Ascending aorta (tissue), 2 donors: ENCODE results near the gene NINJ2. TPM values are rescaled to one million over a fixed set of nuclear protein-coding genes. Genes with fewer than 3 reads are reported as not detected.

Experiments
- DNase-seq, 2 donors: peaks; one replicate each; pipeline ENCODE4 v3.0.0-alpha.2; 2019; ENCODE audit warnings: low spot score in 2 of 2
- H3K27ac ChIP-seq, 2 donors: fragments of 200-600 bp; sonication (generic); one replicate each; pipeline ENCODE4 v1.5.1; 2016 to 2017; ENCODE audit warnings: mild to moderate bottlenecking in 1 of 2
- H3K27me3 ChIP-seq: fragments of 200-600 bp; sonication (generic); one replicate; pipeline ENCODE4 v1.5.1; 2017
- H3K36me3 ChIP-seq, 2 donors: fragments of 200-600 bp; sonication (generic); one replicate each; pipeline ENCODE4 v1.5.1; 2016
- H3K4me1 ChIP-seq, 2 donors: fragments of 200-600 bp; sonication (generic); one replicate each; pipeline ENCODE4 v1.5.1; 2016 to 2017; ENCODE audit warnings: mild to moderate bottlenecking in 1 of 2
- H3K4me3 ChIP-seq, 2 donors: fragments of 200-600 bp; sonication (generic); one replicate each; pipeline ENCODE4 v1.5.1; 2016 to 2017; ENCODE audit warnings: mild to moderate bottlenecking in 1 of 2
- H3K9me3 ChIP-seq, 2 donors: fragments of 200-600 bp; sonication (generic); one replicate each; pipeline ENCODE4 v1.5.1; 2016
- intact Hi-C: fragments of 100-400 bp; cut with DNase I; formaldehyde crosslinking; loops from one replicate; pipeline ENCODE4 v1.15.1; 2023
- total RNA-seq: library from RNA; depleted of rRNA; stranded (reverse); fragments of >200 nt; gene quantifications from one replicate; pipeline ENCODE4 v1.1.0, GENCODE V29; 2016
- TF ChIP-seq, protein P1 (sequence below), 3 experiments: fragments of 200-600 bp in 2 of 3; fragments of 450-650 bp in 1 of 3; sonication (generic) in 2 of 3; IDR thresholded peaks; one replicate each; pipeline ENCODE4 v1.5.1; 2016 to 2019; ENCODE audit warnings: antibody characterized with exemption in 3 of 3, mild to moderate bottlenecking in 1 of 3, moderate library complexity in 1 of 3

Gene NINJ2
- total RNA-seq, 1 donor from 2014 or later, result 24.1 TPM

DNA sequence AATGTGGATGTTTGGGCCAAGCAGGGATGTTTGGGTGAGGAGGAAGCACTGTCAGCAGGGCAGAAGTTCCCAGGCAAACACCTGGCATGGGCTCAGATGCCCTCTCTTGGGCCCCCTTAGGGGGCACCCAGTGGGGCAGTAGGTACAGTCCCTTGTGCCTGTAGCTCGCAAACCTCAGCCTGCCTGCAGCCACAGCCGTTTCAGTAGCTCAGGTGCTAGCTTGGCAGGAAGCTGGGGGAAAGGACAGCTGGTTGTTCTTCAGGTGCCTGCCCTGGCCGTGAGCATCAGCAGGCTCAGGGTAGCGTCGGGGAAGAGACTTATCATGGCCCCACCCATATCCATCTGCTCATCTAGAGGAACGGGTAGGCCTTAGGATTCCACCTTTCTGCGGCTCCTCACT is 136.0 kb downstream of the NINJ2 start:
- no peaks in the 10 kb centered on the region for H3K4me1 ChIP-seq
- TF ChIP-seq, protein P1, sequence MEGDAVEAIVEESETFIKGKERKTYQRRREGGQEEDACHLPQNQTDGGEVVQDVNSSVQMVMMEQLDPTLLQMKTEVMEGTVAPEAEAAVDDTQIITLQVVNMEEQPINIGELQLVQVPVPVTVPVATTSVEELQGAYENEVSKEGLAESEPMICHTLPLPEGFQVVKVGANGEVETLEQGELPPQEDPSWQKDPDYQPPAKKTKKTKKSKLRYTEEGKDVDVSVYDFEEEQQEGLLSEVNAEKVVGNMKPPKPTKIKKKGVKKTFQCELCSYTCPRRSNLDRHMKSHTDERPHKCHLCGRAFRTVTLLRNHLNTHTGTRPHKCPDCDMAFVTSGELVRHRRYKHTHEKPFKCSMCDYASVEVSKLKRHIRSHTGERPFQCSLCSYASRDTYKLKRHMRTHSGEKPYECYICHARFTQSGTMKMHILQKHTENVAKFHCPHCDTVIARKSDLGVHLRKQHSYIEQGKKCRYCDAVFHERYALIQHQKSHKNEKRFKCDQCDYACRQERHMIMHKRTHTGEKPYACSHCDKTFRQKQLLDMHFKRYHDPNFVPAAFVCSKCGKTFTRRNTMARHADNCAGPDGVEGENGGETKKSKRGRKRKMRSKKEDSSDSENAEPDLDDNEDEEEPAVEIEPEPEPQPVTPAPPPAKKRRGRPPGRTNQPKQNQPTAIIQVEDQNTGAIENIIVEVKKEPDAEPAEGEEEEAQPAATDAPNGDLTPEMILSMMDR (IDR thresholded peaks at IDR 0.05), result no peak
- no peak for DNase-seq
- intact Hi-C loops, result no loop called here
- no peaks in the 10 kb centered on the region for H3K27me3 ChIP-seq
- peaks cover 0 to 3% of the 10 kb centered on the region in 2 donors for H3K9me3 ChIP-seq
- no peak overlapping the region for H3K27ac ChIP-seq
- no peak overlapping the region for H3K4me3 ChIP-seq
- no peaks in the 10 kb centered on the region for H3K36me3 ChIP-seq

GRCh38 chr12:526089-526488 is 137.2 kb downstream of the NINJ2 start:
- Histone ChIP-seq H3K27ac (no peak overlapping the region), H3K9me3 (no peaks in the 10 kb centered on the region), H3K4me3 (no peak overlapping the region), H3K27me3 (no peaks in the 10 kb centered on the region), H3K36me3 (no peaks in the 10 kb centered on the region), H3K4me1 (no peaks in the 10 kb centered on the region)
- TF ChIP-seq, protein P1 (IDR thresholded peaks at IDR 0.05), result no peak
- DNase-seq, result no peak
- intact Hi-C loops, result no loop called here

- Histone ChIP-seq H3K4me3 (no peak overlapping the region), H3K36me3 (no peaks in the 10 kb centered on the region), H3K9me3 (no peaks in the 10 kb centered on the region), H3K27me3 (no peaks in the 10 kb centered on the region), H3K4me1 (no peaks in the 10 kb centered on the region), H3K27ac (no peak overlapping the region)
- no peak for DNase-seq
- TF ChIP-seq, protein P1 (IDR thresholded peaks at IDR 0.05), result no peak
- intact Hi-C loops, result no loop called here
Measured at GRCh38 chr12:524167-524951, 138.9 kb downstream of the NINJ2 start.

GRCh38 chr12:522692-523378 is 140.4 kb downstream of the NINJ2 start:
- DNase-seq, result no peak
- intact Hi-C loops, result no loop called here
- TF ChIP-seq, protein P1 (IDR thresholded peaks at IDR 0.05), result no peak
- H3K27ac ChIP-seq, result no peak overlapping the region
- H3K4me1 ChIP-seq, result no peaks in the 10 kb centered on the region
- H3K27me3 ChIP-seq, result no peaks in the 10 kb centered on the region
- no peaks in the 10 kb centered on the region for H3K9me3 ChIP-seq
- no peak overlapping the region for H3K4me3 ChIP-seq
- no peaks in the 10 kb centered on the region for H3K36me3 ChIP-seq

DNA sequence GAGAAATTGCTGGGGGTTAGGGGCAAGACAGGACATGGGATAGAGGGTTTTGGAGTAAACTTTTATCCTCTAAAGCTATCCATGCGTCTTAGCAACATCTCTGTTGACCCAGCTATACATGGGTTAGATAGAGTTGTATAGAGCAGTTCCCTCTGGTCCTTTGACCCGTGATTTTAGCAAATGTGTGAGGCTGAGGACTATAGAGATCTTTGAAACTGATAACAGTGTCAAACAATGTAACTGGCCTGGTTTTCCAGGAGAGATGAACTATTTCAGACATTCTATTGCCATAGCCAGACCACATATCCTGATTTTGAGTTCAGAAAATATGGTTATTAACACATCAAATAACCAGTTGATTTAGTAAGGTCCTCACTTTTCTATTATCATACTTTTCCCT is 143.1 kb downstream of the NINJ2 start:
- TF ChIP-seq, protein P1 (IDR thresholded peaks at IDR 0.05), result no peak
- H3K36me3 ChIP-seq, result no peaks in the 10 kb centered on the region
- intact Hi-C loops, result no loop called here
- H3K4me1 ChIP-seq, result no peaks in the 10 kb centered on the region
- H3K27me3 ChIP-seq, result no peaks in the 10 kb centered on the region
- DNase-seq, result no peak
- H3K27ac ChIP-seq, result no peak overlapping the region
- H3K4me3 ChIP-seq, result no peak overlapping the region
- H3K9me3 ChIP-seq, result no peaks in the 10 kb centered on the region
